ENCODE results near the gene NCK2.

NCK2 gene

DNA sequence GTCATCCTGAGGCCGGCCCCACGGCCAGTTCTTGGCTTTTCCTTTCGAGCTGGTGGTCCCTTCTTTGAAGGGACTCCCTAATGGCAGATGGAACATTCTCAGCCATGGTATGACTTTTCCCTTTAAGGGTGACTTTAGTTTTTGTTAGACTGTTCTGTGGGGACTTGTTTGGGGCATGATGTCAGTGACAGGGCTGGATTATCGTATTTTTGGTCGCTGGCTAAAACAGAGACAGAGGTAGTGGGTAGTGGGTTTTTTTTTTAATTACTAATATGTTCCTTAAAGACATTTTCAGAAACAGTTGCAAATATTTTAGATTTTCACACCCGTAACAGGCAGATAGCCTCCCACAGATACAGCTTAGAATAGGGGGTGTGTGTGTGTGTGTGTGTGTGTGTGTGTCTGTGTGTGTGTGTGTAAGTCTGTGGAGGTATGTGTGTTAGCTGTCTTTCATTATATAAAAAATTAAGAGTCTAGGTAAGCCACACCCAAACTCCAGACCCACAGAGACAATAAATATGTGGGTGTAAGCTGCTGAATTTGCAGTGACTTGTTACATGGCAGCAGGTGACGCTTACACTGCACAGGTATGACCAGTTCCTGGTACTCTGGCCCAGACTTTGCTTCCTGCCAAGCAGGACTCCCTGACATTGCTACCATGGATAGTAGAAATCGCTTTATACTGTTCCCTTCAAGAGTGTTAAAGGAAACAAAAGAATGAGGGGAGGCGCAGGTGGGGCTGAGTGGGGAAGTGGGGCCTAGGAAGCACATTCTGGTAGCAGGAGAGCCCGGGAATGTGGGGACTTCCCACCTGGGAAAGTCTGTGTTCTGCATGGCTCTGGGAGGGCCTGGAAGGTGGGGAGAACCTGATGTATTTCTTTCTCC lies 20.9 kb downstream of the NCK2 start:
- H3K9me2 ChIP-seq (ENCODE audit: low read depth, low read length): no peaks in the 10 kb centered on the region
- H3K4me1 ChIP-seq (ENCODE audit: insufficient read depth, low read length, severe bottlenecking): no peaks in the 10 kb centered on the region
- TF ChIP-seq EZH2 (IDR thresholded peaks at IDR 0.05; ENCODE audit: borderline replicate concordance, low read length): no peak
- TF ChIP-seq, protein P1, sequence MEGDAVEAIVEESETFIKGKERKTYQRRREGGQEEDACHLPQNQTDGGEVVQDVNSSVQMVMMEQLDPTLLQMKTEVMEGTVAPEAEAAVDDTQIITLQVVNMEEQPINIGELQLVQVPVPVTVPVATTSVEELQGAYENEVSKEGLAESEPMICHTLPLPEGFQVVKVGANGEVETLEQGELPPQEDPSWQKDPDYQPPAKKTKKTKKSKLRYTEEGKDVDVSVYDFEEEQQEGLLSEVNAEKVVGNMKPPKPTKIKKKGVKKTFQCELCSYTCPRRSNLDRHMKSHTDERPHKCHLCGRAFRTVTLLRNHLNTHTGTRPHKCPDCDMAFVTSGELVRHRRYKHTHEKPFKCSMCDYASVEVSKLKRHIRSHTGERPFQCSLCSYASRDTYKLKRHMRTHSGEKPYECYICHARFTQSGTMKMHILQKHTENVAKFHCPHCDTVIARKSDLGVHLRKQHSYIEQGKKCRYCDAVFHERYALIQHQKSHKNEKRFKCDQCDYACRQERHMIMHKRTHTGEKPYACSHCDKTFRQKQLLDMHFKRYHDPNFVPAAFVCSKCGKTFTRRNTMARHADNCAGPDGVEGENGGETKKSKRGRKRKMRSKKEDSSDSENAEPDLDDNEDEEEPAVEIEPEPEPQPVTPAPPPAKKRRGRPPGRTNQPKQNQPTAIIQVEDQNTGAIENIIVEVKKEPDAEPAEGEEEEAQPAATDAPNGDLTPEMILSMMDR (IDR thresholded peaks at IDR 0.05; ENCODE audit: low read length): no peak
- no peak overlapping the region for H3K27ac ChIP-seq (ENCODE audit: low read depth, low read length, poor library complexity, severe bottlenecking)
- no peaks in the 10 kb centered on the region for H3K79me2 ChIP-seq (ENCODE audit: insufficient read depth, low read length)
- no peak overlapping the region for H3K4me2 ChIP-seq (ENCODE audit: low read length)
- H3F3A ChIP-seq (ENCODE audit: insufficient read depth, low read length): no peaks in the 10 kb centered on the region
- H2AFZ ChIP-seq (ENCODE audit: low read length): no peak overlapping the region
- no peak overlapping the region for H3K9ac ChIP-seq (ENCODE audit: low read length)
- H3K9me3 ChIP-seq (ENCODE audit: low read length): no peaks in the 10 kb centered on the region
- no peak overlapping the region for H3K4me3 ChIP-seq (ENCODE audit: low read depth, low read length, poor library complexity, severe bottlenecking)
- H4K20me1 ChIP-seq (ENCODE audit: insufficient read depth, low read length): no peaks in the 10 kb centered on the region
- no peaks in the 10 kb centered on the region for H3K36me3 ChIP-seq (ENCODE audit: insufficient read depth, low read length)
- 0 out of 2 replicates have a peak, but pooled peaks cover 6% of the 10 kb centered on the region for H3K27me3 ChIP-seq (ENCODE audit: insufficient read depth, low read length)

DNA sequence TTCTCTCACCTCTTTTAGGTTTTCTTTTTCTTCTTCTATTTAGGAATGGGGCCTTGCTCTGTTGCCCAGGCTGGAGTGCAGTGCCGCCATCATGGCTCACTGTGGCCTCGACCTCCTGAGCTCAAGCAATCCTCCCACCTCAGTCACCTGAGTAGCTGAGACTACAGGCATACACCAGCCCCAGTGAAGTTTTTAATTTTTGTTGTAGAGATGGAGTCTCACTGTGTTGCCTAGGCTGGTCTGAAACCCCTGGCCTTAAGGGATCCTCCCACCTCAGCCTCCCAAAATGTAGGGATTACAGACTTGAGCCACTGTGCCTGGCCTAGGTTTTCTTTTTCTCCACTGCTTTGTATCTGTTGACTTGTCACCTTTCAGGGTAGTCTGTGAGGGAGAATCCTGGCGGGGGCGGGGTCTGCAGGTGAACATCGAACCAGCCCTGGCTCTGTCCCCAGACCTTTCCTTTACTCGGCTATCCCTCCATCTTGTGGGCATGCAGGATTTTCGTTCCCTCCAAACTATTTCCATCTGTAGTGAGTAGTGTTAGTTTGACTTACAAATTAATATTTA lies 21.7 kb downstream of the NCK2 start:
- TF ChIP-seq, protein P1 (IDR thresholded peaks at IDR 0.05; ENCODE audit: low read length): no peak
- TF ChIP-seq EZH2 (IDR thresholded peaks at IDR 0.05; ENCODE audit: borderline replicate concordance, low read length): no peak
- no peak overlapping the region for H3K9ac ChIP-seq (ENCODE audit: low read length)
- no peak overlapping the region for H3K4me3 ChIP-seq (ENCODE audit: low read depth, low read length, poor library complexity, severe bottlenecking)
- no peaks in the 10 kb centered on the region for H3K36me3 ChIP-seq (ENCODE audit: insufficient read depth, low read length)
- no peaks in the 10 kb centered on the region for H4K20me1 ChIP-seq (ENCODE audit: insufficient read depth, low read length)
- no peak overlapping the region for H2AFZ ChIP-seq (ENCODE audit: low read length)
- H3K27me3 ChIP-seq (ENCODE audit: insufficient read depth, low read length): 0 out of 2 replicates have a peak, but pooled peaks cover 6% of the 10 kb centered on the region
- H3F3A ChIP-seq (ENCODE audit: insufficient read depth, low read length): no peaks in the 10 kb centered on the region
- H3K9me3 ChIP-seq (ENCODE audit: low read length): no peaks in the 10 kb centered on the region
- H3K79me2 ChIP-seq (ENCODE audit: insufficient read depth, low read length): no peaks in the 10 kb centered on the region
- no peak overlapping the region for H3K4me2 ChIP-seq (ENCODE audit: low read length)
- H3K9me2 ChIP-seq (ENCODE audit: low read depth, low read length): no peaks in the 10 kb centered on the region
- H3K27ac ChIP-seq (ENCODE audit: low read depth, low read length, poor library complexity, severe bottlenecking): no peak overlapping the region
- no peaks in the 10 kb centered on the region for H3K4me1 ChIP-seq (ENCODE audit: insufficient read depth, low read length, severe bottlenecking)

DNA sequence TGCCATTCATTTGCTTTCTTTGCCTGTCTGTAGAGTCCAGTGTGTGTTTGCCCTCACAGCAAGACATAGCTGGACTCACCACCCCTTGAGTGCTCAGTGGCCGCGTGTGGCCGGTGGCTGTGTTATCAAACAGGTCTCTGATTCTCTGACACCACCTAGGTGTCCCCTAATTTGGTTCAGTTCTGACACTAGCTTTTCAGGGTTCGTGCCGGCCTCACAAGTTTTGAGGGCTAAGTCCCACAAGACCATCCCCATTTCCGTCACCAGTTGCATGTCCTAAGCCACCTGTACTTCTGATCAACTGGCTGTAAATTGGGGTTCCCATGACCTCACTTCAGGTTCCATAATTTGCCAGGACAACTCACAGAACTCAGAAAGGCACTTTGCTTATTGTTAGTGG lies 23.5 kb downstream of the NCK2 start:
- Histone ChIP-seq H3K27ac (ENCODE audit: low read depth, low read length, poor library complexity, severe bottlenecking) (no peak overlapping the region), H3K9ac (ENCODE audit: low read length) (no peak overlapping the region), H3K9me3 (ENCODE audit: low read length) (no peaks in the 10 kb centered on the region), H4K20me1 (ENCODE audit: insufficient read depth, low read length) (no peaks in the 10 kb centered on the region), H3K4me1 (ENCODE audit: insufficient read depth, low read length, severe bottlenecking) (no peaks in the 10 kb centered on the region), H3F3A (ENCODE audit: insufficient read depth, low read length) (no peaks in the 10 kb centered on the region), H3K4me2 (ENCODE audit: low read length) (no peak overlapping the region), H3K4me3 (ENCODE audit: low read depth, low read length, poor library complexity, severe bottlenecking) (no peak overlapping the region), H3K9me2 (ENCODE audit: low read depth, low read length) (no peaks in the 10 kb centered on the region), H2AFZ (ENCODE audit: low read length) (no peak overlapping the region), H3K36me3 (ENCODE audit: insufficient read depth, low read length) (no peaks in the 10 kb centered on the region), H3K79me2 (ENCODE audit: insufficient read depth, low read length) (no peaks in the 10 kb centered on the region), H3K27me3 (ENCODE audit: insufficient read depth, low read length) (0 out of 2 replicates have a peak, but pooled peaks cover 6% of the 10 kb centered on the region)
- TF ChIP-seq EZH2 (IDR thresholded peaks at IDR 0.05; ENCODE audit: borderline replicate concordance, low read length): no peak
- TF ChIP-seq, protein P1 (IDR thresholded peaks at IDR 0.05; ENCODE audit: low read length): no peak
